NCI-H774 (cell line): ENCODE measurements around the gene SH2D4B.

Experiments used
- DNase-seq: peaks from one replicate; lab custom pipeline; 2025; lab: John Stamatoyannopoulos, UW

SH2D4B gene

GRCh38 chr10:80544316-80544953 lies 6.7 kb downstream of the SH2D4B start:
- no peak for DNase-seq

DNA sequence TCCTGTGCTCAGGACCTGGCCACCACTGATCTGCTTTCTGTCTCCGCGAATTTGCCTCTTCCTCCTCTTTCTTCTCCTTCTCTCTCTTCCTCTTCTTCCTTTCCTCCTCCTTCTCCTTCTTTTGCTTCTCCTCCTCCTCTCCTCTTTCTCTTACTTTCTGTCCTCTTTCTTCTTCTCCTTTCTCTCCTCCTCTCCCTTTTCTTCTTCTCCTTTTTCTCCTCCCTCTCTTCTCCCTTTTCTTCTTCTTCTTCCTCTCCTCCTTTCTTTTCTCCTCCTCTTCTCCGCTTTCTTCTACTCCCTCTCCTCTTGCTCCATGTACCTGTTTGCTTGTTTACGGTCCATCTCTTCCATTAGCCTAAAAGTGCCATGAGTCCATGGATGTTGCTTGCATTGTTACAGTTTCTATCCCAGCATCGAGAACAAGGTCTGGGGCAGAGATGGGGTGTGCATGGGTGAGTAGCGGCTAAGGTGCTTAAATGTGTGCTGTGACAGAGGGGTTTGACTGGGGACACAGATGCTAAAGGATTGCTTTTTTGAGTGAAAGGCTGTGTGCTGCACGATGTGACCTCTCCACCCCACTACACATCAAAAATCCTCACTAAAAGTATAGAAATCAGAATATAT lies 7.7 kb downstream of the SH2D4B start:
- DNase-seq: no peak

GRCh38 chr10:80552151-80552646 lies 14.5 kb downstream of the SH2D4B start:
- peak; percentile 21 for DNase-seq

DNA sequence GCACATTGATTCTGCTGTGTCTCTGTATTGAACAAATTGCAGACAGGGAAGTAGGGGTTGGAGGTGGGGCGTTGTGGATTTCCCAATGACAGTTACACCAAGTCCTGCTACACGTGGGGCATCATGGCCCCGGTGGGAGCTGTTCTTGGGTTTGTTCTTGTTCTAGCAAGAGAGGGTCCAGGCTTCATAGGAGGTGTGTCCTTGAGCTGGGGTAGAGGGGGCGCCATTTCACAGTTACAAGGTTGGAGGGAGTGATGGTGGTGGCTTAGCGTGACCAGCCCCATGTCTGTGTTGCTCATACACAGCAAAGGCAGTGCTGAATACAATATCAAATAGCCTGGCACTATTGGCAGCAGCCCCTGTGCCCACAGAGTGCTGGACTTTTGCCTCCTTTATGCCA lies 15.7 kb downstream of the SH2D4B start:
- no peak for DNase-seq

GRCh38 chr10:80554050-80554449 lies 16.3 kb downstream of the SH2D4B start:
- no peak for DNase-seq

DNA sequence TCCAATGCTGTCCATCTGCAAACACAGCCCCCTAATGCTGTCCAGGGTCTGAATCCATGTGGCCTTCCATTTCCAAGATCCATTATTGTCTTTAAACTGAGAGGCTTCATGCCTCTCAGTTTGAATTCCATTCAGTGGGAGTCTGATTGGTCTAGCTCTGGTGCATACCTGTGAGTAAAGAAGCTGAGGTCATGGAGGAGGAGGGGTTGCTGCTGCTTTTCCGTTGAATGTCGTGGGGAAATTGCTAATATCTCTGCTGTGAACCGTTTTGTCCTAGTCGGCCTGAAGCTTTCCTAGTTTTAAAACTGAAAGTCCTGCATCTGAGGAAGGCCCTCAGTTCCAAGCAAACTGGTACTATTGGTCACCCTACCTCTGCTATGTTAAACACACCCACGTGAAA lies 17.7 kb downstream of the SH2D4B start:
- no peak for DNase-seq

GRCh38 chr10:80561950-80562349 lies 24.2 kb downstream of the SH2D4B start:
- no peak for DNase-seq

DNA sequence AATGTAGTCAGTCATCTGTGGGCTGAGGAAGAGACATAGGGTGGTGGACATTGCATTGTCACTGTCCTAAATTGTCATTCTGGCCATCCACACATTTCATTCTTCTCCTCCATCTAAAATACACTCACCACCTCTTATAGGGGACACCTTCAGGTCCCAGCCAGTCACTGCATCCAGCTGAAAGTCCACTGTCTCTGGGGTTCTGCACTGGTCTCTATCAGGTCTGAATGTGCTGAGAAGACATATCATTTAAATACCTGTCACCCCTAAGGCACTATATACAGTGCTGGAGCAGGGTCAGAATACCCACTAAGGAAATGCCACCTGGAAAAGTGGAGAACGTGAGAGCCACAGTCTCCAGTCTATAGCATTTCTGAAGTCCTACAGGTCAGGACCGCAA lies 29.6 kb downstream of the SH2D4B start:
- no peak for DNase-seq

GRCh38 chr10:80569131-80569895 lies 31.6 kb downstream of the SH2D4B start:
- no peak for DNase-seq

DNA sequence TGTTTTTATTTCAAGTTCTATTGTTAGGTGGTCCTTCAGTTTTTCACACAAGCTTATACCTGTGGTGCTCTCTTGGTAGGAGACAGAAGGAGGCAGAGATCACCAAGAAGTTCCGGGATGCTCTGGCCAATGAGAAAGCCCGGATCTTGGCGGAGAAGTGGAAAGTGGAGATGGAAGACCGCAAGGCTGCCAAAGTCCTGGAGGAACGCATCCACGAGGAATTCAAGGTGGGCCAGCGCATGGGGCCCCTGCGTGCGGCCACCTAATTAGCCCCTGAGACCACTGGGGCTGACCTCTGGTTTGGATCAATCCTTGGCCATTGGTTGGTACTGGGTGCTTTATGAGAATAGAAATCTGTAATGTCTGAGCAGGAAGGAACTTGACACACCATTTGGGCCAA lies 33.6 kb downstream of the SH2D4B start:
- DNase-seq: no peak

- no peak for DNase-seq
These were observed 41.6 kb downstream of the SH2D4B start for GRCh38 chr10:80579181-80579763.

DNA sequence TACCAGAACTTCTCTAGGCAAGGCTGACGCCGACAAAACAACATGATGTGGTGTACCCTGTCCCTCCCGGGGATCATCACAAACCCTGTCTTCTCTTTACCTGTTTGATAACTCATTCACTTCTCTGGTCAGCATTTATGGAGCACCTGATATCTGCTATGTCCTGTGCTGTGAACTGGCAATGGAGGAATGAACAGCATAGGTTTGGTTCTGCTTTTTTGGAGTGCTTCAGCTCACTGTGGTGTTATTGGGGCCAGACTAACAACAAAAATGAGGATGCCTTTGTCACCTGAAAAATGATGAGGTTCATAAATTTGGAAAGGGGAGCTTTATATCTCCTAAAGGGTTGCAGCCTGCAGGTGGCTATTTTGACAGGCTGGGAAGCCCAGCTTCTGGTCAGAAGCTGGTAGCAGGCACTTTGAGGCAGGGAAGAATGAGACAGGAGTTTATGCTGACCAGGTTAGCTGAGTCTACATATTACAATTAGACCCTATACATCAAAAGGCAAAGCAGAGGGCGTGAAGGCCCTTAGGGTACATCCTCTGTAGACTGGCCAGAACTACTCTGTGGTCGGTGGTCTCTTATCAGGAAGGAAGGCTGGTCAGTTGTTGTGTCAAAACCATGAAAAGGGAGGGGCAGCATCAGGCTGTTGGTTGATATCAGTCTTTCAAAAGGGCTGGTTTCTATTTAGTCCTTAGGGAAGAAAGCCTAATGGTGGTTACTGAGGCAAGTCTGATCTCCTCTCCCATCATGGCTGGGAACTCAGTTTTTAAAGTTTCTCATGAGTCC lies 42.3 kb downstream of the SH2D4B start:
- no peak for DNase-seq

GRCh38 chr10:80580638-80581468 lies 43.2 kb downstream of the SH2D4B start:
- no peak for DNase-seq

- DNase-seq: no peak
These were observed 43.8 kb downstream of the SH2D4B start for GRCh38 chr10:80581469-80581835.

- no peak for DNase-seq
These were observed 44.7 kb downstream of the SH2D4B start for GRCh38 chr10:80582286-80582960.

DNA sequence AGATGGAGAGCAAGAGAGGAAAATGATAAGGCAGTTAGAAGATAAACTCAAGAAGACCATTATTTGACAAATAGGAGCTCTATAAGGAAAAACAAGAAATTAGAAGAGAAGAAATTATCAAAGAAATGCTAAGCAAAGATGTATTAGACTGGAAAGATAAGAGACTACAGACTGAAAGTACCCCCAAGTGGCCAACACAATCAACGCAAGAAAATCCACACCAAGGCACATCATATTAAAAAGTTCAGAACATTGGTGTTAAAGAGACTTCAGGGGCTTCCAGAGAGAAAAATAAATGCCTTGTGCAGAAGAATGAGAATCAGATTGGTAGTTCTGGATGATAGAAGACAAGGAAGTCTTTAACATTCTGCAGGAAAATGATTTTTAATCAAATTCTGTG lies 46.0 kb downstream of the SH2D4B start:
- no peak for DNase-seq

DNA sequence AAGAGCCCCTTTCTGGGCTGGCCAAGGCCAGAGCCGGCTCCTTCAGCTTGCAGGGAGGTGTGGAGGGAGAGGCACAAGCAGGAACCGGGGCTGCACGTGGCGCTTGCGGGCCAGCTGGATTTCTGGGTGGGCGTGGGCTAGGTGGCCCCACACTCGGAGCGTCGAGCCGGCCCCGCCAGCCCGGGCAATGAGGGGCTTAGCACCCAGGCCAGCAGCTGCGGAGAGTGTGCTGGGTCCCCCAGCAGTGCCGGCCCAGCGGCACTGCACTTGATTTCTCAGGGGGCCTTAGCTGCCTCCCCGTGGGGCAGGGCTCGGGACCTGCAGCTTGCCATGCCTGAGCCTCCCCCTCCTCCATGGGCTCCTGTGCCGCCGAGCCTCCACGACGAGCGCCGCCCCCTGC lies 48.1 kb downstream of the SH2D4B start:
- no peak for DNase-seq

GRCh38 chr10:80588546-80588945 lies 50.8 kb downstream of the SH2D4B start:
- no peak for DNase-seq

GRCh38 chr10:80589726-80590373 lies 52.1 kb downstream of the SH2D4B start:
- no peak for DNase-seq

GRCh38 chr10:80590585-80591125 lies 53.0 kb downstream of the SH2D4B start:
- DNase-seq: no peak
